ENCODE results near the gene CHD9.

Gene CHD9

DNA sequence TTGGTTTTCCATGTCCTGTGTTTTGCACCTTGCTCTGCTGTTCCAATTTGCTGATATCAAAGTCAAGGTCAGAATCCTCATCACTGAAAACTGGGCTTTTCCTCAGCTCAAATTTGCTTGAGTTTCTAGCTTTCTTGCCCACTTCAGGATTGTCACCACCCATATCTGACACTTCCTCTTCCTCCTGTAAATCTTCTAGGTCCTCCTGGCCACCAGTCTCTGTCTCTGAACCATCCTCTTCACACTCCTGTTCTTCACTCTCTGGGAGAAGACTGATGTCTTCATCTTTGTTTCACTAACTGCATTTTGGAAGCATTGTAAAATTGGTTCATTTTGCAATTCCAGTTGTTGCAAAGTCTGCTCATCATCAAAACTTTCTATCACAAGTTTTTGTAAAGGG is 316.0 kb downstream of the CHD9 start:
- DNase-seq (ENCODE audit: low read depth in 2 of 2) = no peak

DNA sequence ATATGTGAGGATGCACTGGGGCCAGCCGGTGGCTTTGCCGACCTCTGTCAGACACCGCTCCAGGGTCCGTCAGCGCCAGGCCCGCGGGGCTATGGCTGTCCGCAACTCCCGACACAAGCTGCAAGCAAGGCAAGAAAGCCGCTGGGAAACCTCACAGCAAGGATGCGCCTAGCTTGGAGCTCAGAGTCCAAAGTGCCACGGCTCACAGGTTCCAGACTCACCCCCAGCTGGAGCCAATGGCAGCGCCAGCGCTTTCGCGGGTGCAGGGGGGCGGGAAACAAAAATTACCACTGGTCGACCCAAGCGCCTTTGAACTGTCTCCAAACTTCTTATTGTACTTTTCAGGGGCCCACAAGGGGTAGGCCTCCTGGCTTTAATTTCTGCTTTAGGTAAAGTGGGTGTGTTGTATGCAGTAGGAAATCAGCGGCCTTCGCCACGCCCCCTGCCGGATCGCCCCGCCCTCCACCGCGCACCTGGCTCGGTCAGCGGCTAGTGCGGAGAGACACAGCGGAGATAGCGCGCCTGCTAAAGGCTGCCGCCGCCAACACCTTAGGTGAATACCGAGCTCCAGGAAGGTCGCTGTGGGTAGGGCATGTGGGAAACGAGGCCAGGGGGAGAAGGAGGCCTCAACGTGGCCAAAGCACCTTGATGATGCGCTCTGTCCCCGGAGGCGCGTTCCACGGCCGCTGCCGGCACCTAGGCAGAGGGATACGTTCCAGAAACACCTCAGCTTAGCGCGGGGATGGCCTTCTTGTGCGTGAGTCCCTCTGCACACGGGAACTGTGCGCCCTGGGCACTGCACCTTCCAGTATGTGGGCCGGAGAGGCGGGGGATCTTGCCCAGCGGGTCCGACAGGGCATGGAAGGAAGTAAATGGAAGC is 318.4 kb downstream of the CHD9 start:
- DNase-seq (ENCODE audit: low read depth in 2 of 2) = peak; percentile 55 to 82

DNA sequence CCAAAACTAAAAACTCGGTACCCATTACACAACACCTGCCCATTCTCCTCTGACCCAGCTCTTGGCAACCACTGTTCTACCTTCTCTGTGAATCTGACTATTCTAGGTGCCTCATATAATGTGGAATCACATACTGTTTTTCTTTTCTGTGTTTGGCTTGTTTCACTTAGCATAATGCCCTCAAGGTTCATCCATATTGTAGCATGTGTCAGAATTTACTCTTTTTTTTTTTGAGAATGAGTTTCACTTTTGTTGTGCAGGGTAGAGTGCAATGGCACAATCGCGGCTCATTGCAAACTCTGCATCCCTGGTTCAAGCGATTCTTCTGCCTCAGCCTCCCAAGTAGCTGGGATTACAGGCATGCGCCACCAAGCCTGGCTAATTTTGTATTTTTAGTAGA is 320.0 kb downstream of the CHD9 start:
- no peak for DNase-seq (ENCODE audit: low read depth in 2 of 2)

DNA sequence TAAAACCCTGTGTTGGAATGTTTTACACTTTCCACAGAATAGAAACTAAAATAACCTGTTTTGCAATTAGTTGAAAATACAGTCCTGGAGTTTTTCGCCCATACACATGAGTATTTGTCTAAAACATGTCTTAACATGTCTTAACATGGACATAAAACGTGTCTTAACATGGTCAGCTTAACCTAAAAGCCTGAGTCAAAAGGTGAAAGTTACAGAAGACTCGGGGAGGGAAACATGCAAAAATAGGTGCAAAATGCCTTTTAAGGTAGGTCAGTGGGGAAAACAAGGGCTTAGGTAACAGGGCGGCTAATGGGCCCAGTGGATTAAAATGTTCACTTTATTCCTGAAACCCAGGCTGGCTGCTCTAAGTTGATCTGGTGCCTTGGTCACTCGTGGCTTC is 323.3 kb downstream of the CHD9 start:
- DNase-seq (ENCODE audit: low read depth in 2 of 2) = no peak
